ENCODE measurements around the gene CLEC11A. TPM values are rescaled to one million over a fixed set of nuclear protein-coding genes. Genes with fewer than 3 reads are reported as not detected.

Gene CLEC11A
- total and polyA plus RNA-seq, 9 of the 15 experiments (the other 6 are each of a cell fraction or from before 2014, with no cell fraction given) = 0.39 to 43.9 (median 3.4) TPM

GRCh38 chr19:50723735-50724521 is 764 bp downstream of the CLEC11A start (continued):
- TF ChIP-seq TRIM24 (IDR thresholded peaks at IDR 0.05) (no peak), SREBF1 (IDR thresholded peaks at IDR 0.05; ENCODE audit: borderline replicate concordance, low read depth, low read length) (no peak), FOXK2 (conservative IDR thresholded peaks at IDR 0.05 in 1 of 2, IDR thresholded peaks at IDR 0.05 in 1 of 2; ENCODE audit: low read depth in 2 of 2) (no peak; a peak in 1 of 4 replicates), CTBP1 (IDR thresholded peaks at IDR 0.05; ENCODE audit: borderline replicate concordance) (0 out of 2 replicates have a peak, but pooled peaks have one; percentile 80), PYGO2 (tag; IDR thresholded peaks at IDR 0.05) (no peak), NBN (IDR thresholded peaks at IDR 0.05; ENCODE audit: low read depth) (no peak), ZNF311 (CRISPR knock-in tag; IDR thresholded peaks at IDR 0.05) (no peak), POLR2G (IDR thresholded peaks at IDR 0.05; ENCODE audit: low read depth, low read length) (peak; percentile 2; the same call in 1 of the 2 replicates), ZNF583 (CRISPR knock-in tag; IDR thresholded peaks at IDR 0.05) (0 out of 2 replicates have a peak, but pooled peaks have one; percentile 19), XRCC5 (IDR thresholded peaks at IDR 0.05; ENCODE audit: low read depth, low read length) (no peak; the same call in 1 of the 2 replicates), RFX7 (CRISPR knock-in tag; IDR thresholded peaks at IDR 0.05) (no peak), LARP7 (IDR thresholded peaks at IDR 0.05) (no peak), KLF10 (CRISPR knock-in tag; IDR thresholded peaks at IDR 0.05) (no peak), MAZ (CRISPR knock-in tag; conservative IDR thresholded peaks at IDR 0.05 in 1 of 2, IDR thresholded peaks at IDR 0.05 in 1 of 2) (no peak), CBX1 (IDR thresholded peaks at IDR 0.05; ENCODE audit: low read depth) (no peak), NFYB (IDR thresholded peaks at IDR 0.05; ENCODE audit: extremely low read depth, insufficient read length) (no peak), KDM4B (IDR thresholded peaks at IDR 0.05; ENCODE audit: borderline replicate concordance in 2 of 2, low read depth in 1 of 2) (no peak), DIDO1 (tag; IDR thresholded peaks at IDR 0.05; ENCODE audit: low read depth) (no peak), STAG1 (CRISPR knock-in tag; IDR thresholded peaks at IDR 0.05; ENCODE audit: borderline replicate concordance) (no peak), RBM14 (IDR thresholded peaks at IDR 0.05; ENCODE audit: borderline replicate concordance, insufficient read depth, low read depth, low read length) (no peak), HNRNPL (IDR thresholded peaks at IDR 0.05; ENCODE audit: low read depth, low read length) (no peak), MEF2A (IDR thresholded peaks at IDR 0.05; ENCODE audit: control insufficient read depth, low read depth, low read length) (no peak), MCM2 (IDR thresholded peaks at IDR 0.05; ENCODE audit: low read depth) (no peak), GMEB1 (CRISPR knock-in tag; IDR thresholded peaks at IDR 0.05) (no peak; the same call in 1 of the 2 replicates)
- TF ChIP-seq, protein P1, sequence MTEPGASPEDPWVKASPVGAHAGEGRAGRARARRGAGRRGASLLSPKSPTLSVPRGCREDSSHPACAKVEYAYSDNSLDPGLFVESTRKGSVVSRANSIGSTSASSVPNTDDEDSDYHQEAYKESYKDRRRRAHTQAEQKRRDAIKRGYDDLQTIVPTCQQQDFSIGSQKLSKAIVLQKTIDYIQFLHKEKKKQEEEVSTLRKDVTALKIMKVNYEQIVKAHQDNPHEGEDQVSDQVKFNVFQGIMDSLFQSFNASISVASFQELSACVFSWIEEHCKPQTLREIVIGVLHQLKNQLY (CRISPR knock-in tag; conservative IDR thresholded peaks at IDR 0.05) = no peak
- TF ChIP-seq, protein P2, sequence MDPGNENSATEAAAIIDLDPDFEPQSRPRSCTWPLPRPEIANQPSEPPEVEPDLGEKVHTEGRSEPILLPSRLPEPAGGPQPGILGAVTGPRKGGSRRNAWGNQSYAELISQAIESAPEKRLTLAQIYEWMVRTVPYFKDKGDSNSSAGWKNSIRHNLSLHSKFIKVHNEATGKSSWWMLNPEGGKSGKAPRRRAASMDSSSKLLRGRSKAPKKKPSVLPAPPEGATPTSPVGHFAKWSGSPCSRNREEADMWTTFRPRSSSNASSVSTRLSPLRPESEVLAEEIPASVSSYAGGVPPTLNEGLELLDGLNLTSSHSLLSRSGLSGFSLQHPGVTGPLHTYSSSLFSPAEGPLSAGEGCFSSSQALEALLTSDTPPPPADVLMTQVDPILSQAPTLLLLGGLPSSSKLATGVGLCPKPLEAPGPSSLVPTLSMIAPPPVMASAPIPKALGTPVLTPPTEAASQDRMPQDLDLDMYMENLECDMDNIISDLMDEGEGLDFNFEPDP (CRISPR knock-in tag; IDR thresholded peaks at IDR 0.05) = 0 out of 2 replicates have a peak, but pooled peaks have one; percentile 50
